H4 (cell line): ENCODE results near the gene CASP8. TPM values are rescaled to one million over a fixed set of nuclear protein-coding genes. Genes with fewer than 3 reads are reported as not detected.

Source experiments
- total RNA-seq: library from RNA; depleted of rRNA; stranded (reverse); fragments of >200 nt; shearing (Covaris generic); gene quantifications from 2 replicates; pipeline ENCODE4 v1.2.3, GENCODE V29; 2014; rRNA removed

CASP8 gene
- total RNA-seq, 1 experiment from 2014 or later, result 27.2 TPM

Other genes with a start within 250 kb of the CASP8 start
- gene HYCC2, start 188.9 kb upstream of the CASP8 start, total RNA-seq, result 2.2 and 6.1 TPM in 2 replicates
- 136 and 151 TPM in 2 replicates for gene NDUFB3, start 188.5 kb upstream of the CASP8 start, total RNA-seq
- gene CFLAR, start 144.4 kb upstream of the CASP8 start, total RNA-seq, result 11.1 and 16.9 TPM in 2 replicates
- gene CASP10, start 77.4 kb upstream of the CASP8 start, total RNA-seq, result 1.0 and 1.2 TPM in 2 replicates
- 0.23 TPM in 1 of 2 replicates, not detected in the other for gene FLACC1, start 96.8 kb downstream of the CASP8 start, total RNA-seq
- 16.2 and 20.4 TPM in 2 replicates for gene TRAK2, start 190.9 kb downstream of the CASP8 start, total RNA-seq
- 42.1 and 54.0 TPM in 2 replicates for gene STRADB, start 191.2 kb downstream of the CASP8 start, total RNA-seq